ELR (cell line): ENCODE measurements around the gene COG8.

Experiments
- DNase-seq: peaks from one replicate; pipeline ENCODE4 v3.0.0-alpha.2; 2015; ENCODE audit warnings: low read depth

COG8 gene

GRCh38 chr16:69345923-69346322 lies 6.6 kb upstream of the COG8 start:
- no peak for DNase-seq

- no peak for DNase-seq
These were observed 4.8 kb upstream of the COG8 start for GRCh38 chr16:69344171-69344570.

- peak; percentile 41 for DNase-seq
These were observed 806 bp upstream of the COG8 start for GRCh38 chr16:69340095-69340644.

- no peak for DNase-seq
These were observed 641 bp downstream of the COG8 start for GRCh38 chr16:69338557-69339288.

- DNase-seq = no peak
These were observed 4.7 kb downstream of the COG8 start for GRCh38 chr16:69334696-69335095.

GRCh38 chr16:69330286-69331109 lies 8.9 kb downstream of the COG8 start, which contains the start of gene PDF:
TSS of gene PDF (minus strand) at chr16:69330588. CDS start at chr16:69330570, 18 bp downstream.
- peak; percentile 97 for DNase-seq

GRCh38 chr16:69329369-69330285 lies 9.7 kb downstream of the COG8 start:
- DNase-seq = peak; percentile 52

GRCh38 chr16:69328854-69329316 lies 10.5 kb downstream of the COG8 start:
- DNase-seq = peak; percentile 57

GRCh38 chr16:69327585-69328310 lies 11.6 kb downstream of the COG8 start:
- DNase-seq = no peak

GRCh38 chr16:69326172-69326873 lies 13.0 kb downstream of the COG8 start:
- DNase-seq = no peak

GRCh38 chr16:69325784-69326171 lies 13.6 kb downstream of the COG8 start:
- no peak for DNase-seq

GRCh38 chr16:69324585-69325253 lies 14.6 kb downstream of the COG8 start:
- DNase-seq = no peak

- DNase-seq = no peak
These were observed 15.3 kb downstream of the COG8 start for GRCh38 chr16:69324013-69324531.

- DNase-seq = no peak
These were observed 15.9 kb downstream of the COG8 start for GRCh38 chr16:69323415-69323814.

GRCh38 chr16:69322343-69322742 lies 17.0 kb downstream of the COG8 start:
- no peak for DNase-seq

- no peak for DNase-seq
These were observed 18.3 kb downstream of the COG8 start for GRCh38 chr16:69321080-69321479.

- DNase-seq = no peak
These were observed 18.7 kb downstream of the COG8 start for GRCh38 chr16:69320740-69321073.

- no peak for DNase-seq
These were observed 19.3 kb downstream of the COG8 start for GRCh38 chr16:69319826-69320739.

GRCh38 chr16:69319381-69319780 lies 20.0 kb downstream of the COG8 start:
- DNase-seq = no peak
